CD4-positive, alpha-beta T cell treated with Interleukin-15 for 4 hours (primary cell): Measurements from ENCODE around the gene SYNDIG1.

Experiments
- DNase-seq: peaks from one replicate; pipeline ENCODE4 v3.0.0-alpha.2; 2020; ENCODE audit warnings: low spot score

SYNDIG1 gene

DNA sequence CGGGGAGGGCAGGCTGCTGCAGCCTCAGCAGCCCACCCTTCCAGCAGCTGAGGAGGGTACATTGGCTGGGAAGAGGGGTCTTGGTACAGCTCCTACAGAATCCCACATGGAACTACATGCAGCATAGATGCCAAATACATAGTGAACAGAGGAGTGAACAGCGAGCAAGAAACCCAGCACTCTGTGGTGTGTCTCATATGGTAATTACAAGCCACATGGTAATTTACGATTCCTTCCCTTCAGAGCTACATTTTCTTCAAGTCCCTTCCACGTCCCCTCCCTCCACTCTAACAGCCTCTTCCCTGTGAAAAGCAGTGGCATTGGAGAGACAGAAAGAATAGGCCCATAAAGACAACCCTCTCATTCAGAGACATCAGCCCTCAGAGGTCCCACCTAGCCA, 167.7 kb downstream of the SYNDIG1 start:
- no peak for DNase-seq

- no peak for DNase-seq
Measured at GRCh38 chr20:24637941-24638340, 168.5 kb downstream of the SYNDIG1 start.

GRCh38 chr20:24638591-24639548, 169.4 kb downstream of the SYNDIG1 start:
- DNase-seq = no peak

DNA sequence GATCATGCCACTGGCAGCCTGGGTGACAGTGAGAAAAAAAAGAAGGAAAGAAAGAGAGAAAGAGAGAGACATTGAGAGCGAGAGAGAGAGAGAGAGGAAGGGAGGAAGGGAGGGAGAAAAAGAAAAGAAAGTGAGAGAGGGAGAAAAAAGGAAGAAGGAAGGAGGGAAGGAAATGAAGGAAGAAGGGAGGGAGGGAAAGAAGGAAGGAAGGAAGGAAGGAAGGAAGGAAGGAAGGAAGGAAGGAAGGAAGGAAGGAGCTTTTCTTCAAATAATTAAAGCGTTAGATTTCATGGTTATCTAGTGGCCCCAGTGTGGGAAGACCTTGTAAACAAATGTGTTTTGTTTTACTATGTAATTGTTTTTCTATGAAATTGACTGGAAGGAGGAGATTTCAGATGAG, 170.8 kb downstream of the SYNDIG1 start:
- no peak for DNase-seq

DNA sequence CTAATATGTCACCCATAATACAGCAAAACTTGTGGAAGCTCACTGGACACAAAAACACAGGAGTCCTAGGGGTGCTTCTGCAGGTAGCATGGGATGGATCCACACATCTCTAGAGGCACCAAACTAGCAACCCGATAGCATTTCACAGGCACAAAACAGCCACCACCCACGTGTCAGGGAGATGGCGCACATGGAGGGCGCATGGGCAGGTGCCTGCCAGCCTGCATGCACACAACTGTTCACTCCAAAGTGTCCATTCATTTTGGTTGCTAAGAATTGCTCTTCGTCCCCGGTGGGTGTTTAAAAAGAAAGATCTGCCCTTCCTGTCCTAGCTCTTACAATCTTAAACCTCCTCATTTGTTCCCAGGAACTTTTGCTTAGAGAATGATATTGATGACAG, 171.3 kb downstream of the SYNDIG1 start:
- no peak for DNase-seq

GRCh38 chr20:24643731-24644626, 174.6 kb downstream of the SYNDIG1 start:
- no peak for DNase-seq

DNA sequence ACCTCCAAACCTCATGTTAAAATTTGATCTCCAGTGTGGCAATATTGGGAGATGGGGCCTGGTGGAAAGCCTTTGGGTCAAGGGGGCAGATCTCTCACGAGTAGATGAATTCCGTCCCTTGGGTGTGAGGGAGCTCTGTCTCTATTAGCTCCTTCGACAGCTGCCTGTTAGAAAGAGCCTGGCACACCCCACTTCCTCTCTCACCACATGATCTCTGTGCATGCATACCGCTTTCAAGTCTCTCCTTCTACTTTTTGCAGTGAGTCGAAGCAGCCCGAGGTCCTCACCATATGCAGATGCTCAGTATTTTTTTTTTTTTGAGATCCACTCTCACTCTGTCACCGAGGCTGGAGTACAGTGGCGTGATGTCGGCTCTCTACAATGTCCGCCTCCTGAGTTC, 176.9 kb downstream of the SYNDIG1 start:
- DNase-seq = no peak

- DNase-seq = no peak
Measured at GRCh38 chr20:24647713-24648112, 178.3 kb downstream of the SYNDIG1 start.

- no peak for DNase-seq
Measured at GRCh38 chr20:24648481-24648880, 179.1 kb downstream of the SYNDIG1 start.

DNA sequence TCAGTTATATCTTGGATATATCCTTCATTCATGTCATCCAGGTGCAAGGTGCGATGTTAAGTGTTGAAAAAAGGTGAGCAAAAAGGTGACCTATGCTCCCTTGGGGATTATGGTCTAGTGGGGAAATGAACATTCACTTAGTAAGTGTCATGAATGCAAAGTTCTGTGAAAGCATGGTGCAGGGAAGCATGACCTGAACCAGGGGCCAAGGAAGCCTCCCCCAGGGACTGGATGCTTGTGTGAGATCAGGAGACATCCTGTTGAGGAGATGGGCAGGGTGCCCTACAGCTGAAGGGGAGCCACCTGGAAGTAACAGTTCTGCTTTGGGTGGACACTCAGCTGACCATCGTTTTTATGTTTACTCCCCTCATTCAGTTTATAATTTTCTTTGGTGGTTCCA, 179.5 kb downstream of the SYNDIG1 start:
- no peak for DNase-seq

GRCh38 chr20:24649787-24650490, 180.5 kb downstream of the SYNDIG1 start:
- no peak for DNase-seq

DNA sequence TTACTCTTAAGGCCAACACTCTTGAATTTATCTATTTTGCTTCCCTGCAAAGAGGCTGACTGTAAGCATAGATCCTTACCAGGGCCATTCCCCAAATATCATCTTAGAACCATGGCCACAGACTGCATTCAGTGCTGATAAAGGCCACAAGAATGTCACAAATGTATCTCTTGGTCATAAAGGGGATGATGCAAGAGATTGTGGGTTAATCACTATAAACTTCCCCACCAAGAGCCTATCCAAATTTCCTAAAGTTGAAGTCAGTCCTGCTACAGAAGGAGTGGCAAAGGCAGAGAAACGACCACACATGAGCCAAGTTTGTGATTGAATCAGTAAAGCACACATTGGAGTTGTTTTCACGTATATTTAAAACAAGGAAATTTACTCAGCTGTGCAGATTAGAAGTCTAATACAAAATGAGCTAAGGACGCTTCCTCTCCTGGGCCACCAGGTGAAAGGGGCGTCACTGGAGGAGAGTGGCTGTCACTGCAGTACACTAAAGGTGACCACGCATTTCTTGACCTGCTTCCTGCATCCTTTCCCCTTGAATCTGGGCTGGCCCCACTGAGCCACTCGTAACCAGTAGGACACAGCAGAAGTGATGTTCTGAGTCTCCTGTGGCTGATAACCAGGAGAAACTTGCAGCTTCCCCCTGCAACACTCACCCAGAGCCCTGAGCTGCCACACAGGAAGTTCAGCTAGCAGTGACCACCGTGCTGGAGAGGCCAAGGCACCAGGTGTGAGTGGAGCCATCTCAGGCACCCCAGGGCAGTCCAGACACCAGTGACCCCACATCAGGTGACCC, 181.9 kb downstream of the SYNDIG1 start:
- DNase-seq = no peak

DNA sequence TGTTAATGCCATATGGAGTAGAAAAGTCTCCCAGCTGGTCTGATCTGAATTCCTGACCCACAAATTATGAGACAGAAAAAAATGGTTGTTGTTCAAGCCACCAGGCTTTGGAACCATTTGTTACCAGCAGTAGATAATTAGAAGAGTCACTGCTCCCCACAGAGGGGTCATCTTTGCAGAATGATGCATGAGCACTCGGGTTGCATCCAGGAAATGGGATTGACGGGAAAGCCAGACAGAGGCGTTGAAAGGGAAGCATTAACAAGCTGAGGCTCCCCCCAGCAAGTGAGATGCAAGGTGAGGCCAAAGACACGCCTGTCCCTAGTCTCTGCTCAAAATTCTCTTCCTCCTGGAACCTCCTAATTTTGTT, 182.5 kb downstream of the SYNDIG1 start:
- no peak for DNase-seq

DNA sequence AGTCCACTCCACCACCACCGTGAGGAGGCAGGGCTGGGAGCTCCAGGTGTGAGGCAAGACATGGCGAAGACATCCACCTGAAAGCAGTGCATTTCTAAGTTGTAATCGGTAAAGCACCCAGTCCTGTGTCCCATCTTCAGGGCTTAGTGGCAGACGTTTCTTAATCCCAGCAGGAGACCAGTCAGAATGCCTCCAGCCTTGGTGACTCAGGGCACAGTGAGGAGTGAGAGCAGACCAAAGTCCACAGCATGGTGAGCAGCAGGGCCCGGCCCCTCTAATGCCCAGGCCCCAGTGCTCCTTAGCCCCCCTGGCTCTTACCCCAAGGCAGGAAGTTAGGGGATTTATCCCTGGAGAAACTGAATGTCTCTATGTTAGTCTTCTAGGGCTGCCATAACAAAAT, 183.9 kb downstream of the SYNDIG1 start:
- DNase-seq = no peak

DNA sequence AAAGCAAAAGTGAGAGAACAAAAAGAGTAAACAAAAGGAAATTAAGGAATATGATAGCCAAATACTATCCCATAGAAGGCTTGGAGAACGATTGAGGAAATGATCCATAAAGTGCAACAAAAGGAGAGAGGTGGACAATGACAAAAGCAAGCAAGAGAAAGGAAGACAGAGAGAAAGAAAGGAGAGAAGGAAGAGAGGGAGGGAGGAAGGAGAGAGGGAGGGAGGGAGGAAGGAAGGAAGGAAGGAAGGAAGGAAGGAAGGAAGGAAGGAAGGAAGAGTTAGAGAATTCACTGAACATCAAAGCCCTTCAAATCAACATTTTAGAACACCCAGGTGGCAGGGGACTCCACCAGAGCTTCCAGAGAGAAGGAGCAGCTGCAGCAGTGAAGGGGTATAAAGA, 185.0 kb downstream of the SYNDIG1 start:
- DNase-seq = no peak

- no peak for DNase-seq
Measured at GRCh38 chr20:24656391-24656790, 187.0 kb downstream of the SYNDIG1 start.

- DNase-seq = no peak
Measured at GRCh38 chr20:24657196-24657595, 187.8 kb downstream of the SYNDIG1 start.

- DNase-seq = no peak
Measured at GRCh38 chr20:24657878-24658620, 188.6 kb downstream of the SYNDIG1 start.

DNA sequence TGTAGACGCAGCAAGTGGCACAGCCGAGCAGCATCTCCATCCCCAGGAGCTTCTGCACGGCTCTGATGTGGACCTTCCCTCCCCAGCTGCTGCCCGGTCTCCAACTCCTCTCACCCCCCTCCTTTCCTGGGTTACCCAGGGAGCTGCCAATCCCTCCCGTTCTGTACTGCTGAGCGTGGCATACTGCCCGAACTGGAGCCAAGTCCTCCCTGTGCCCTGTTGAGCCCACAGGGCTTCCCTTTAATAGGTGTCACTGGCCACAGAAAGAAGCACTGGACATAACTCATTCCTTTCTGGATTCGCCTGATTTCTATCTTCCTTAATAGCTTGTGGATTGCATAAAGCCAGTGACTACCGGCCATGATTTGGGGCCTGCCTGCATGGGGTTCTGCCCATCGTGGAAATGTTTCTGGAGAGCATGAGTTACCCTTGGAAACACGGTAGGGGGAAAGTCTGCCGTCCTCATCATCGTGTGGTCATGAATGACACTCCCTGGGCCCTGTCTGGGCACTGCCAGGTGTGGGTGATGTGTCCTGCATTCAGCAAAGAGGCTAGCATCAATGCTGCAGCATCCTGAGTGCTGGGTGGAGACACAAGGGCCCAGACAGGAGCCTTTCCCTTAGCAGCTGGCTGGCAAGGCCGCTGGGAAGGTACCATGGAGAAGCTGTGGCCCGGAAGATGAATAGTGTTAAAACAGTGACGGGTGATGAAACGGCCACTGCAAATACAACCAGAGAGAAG, 189.7 kb downstream of the SYNDIG1 start:
- no peak for DNase-seq

DNA sequence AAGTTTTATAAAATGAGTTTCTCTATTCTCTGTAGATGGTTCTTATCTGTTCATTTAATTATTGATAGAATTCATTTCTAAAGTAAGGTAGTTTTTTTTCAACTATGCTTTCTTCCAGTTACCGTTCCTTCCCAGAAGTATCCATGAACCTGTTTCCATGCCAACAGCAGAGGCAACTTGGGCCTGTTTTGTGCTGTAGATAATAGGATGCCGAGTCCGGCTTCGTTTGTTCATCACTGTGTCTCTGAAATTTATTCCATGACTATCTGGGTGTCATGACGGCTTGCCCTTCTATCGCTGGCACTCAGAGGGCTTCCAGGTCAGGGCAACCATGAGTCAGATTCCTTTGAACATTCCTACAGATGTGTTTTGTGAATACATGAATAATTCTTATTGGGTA, 190.4 kb downstream of the SYNDIG1 start:
- no peak for DNase-seq
